Ovary (tissue), 10 donors: ENCODE measurements around the gene RD3L. TPM values are rescaled to one million over a fixed set of nuclear protein-coding genes. Genes with fewer than 3 reads are reported as not detected.
"Not testable (repeated sequence)": the region's sequence is repeated elsewhere in the genome, so short reads cannot be mapped to it uniquely, and the experiment has no call there.

Experiments
- DNase-seq, 5 donors: peaks; one replicate each; pipeline ENCODE4 v3.0.0-alpha.2; 2019 to 2020
- H3K27ac ChIP-seq, 2 donors: fragments of 200-600 bp; one replicate each; pipeline versions ENCODE4 v1.5.1 to v1.8.0; 2019 to 2022
- H3K27me3 ChIP-seq: fragments of 200-600 bp; one replicate; pipeline ENCODE4 v1.8.0; 2022
- H3K36me3 ChIP-seq: fragments of 200-600 bp; sonication (generic); one replicate; pipeline ENCODE4 v1.5.1; 2019
- H3K4me1 ChIP-seq: one replicate; pipeline ENCODE4 v1.8.1; 2013; ENCODE audit warnings: mild to moderate bottlenecking, moderate library complexity; ENCODE audit not compliant: insufficient read depth
- H3K4me3 ChIP-seq: fragments of 200-600 bp; sonication (generic); one replicate; pipeline ENCODE4 v1.5.1; 2017
- H3K9me3 ChIP-seq, 2 donors: fragments of 200-600 bp in 1 of 2; sonication (generic) in 1 of 2; one replicate each; pipeline versions ENCODE4 v1.5.1 to v1.8.1; 2013 to 2019; ENCODE audit warnings: mild to moderate bottlenecking in 1 of 2, moderate library complexity in 1 of 2
- EP300 ChIP-seq: sonication (generic); formaldehyde crosslinking; IDR thresholded peaks from one replicate; pipeline ENCODE4 v1.6.1; 2017; ENCODE audit warnings: antibody characterized with exemption
- POLR2A ChIP-seq: fragments of 450-650 bp; IDR thresholded peaks from one replicate; pipeline ENCODE4 v1.6.1; 2017; ENCODE audit warnings: antibody characterized with exemption, mild to moderate bottlenecking, moderate library complexity
- WGBS, 3 donors: extraction: QIAGEN DNeasy Blood & Tissue Kit in 1 of 3; methylation state at CpG; one replicate each; pipeline versions ENCODE4 v1.1.5 to v1.1.7; 2013 to 2017; 5-methylcytosine and 5-hydroxymethylcytosine counted together
- intact Hi-C, 4 donors: fragments of 100-400 bp; cut with DNase I; formaldehyde crosslinking; loops; one replicate each; pipeline versions ENCODE4 v1.11.0 to v1.15.1; 2022 to 2023
- long read RNA-seq, 3 donors: library from polyadenylated mRNA in 2 of 3; unstranded in 2 of 3; transcript quantifications; one replicate each; pipeline ENCODE4 v2.0.0 and lab custom pipeline, GENCODE V29; 2021 to 2026
- polyA plus RNA-seq, 2 donors: library from polyadenylated mRNA; stranded (reverse); fragments of 200-250 nt in 1 of 2; fragments of 350-450 nt in 1 of 2; fragmentation: Illumina TruSeq in 1 of 2; extraction: RNeasy Lipid Tissue Mini Kit (QIAGEN cat#74804) in 1 of 2; gene quantifications; one replicate each; pipeline ENCODE4 v1.2.3, GENCODE V29; 2013 to 2014
- total RNA-seq, 7 donors: library from RNA; depleted of rRNA in 2 of 7; stranded (reverse); fragments of >200 nt in 2 of 7; fragmentation: NEBNext Ultra II Directional in 3 of 7; extraction: Animal tissue kit (Norgen Biotek cat#: 25700) in 3 of 7; gene quantifications; one replicate each; pipeline versions ENCODE4 v1.1.0 to v1.2.4, GENCODE V29; 2016 to 2023
- TF ChIP-seq, protein P1 (sequence below), 3 donors: fragments of 450-650 bp in 2 of 3; fragments of 200-600 bp in 1 of 3; IDR thresholded peaks; one replicate each; pipeline versions ENCODE4 v1.5.1 to v1.8.0; 2016 to 2022; ENCODE audit warnings: antibody characterized with exemption in 3 of 3, mild to moderate bottlenecking in 1 of 3
- donor health status: DM: no; HTN: no; CAD: no; lungs with moderate emphysema.
- donor health status: DM: no; HTN: no; CAD: no.
- donor health status: Bipolar disorder and iron deficiency.
- donor health status: DM: yes; HTN: yes; CAD: no.
- donor health status: DM: no; HTN: no; CAD: no.
- donor health status: DM: yes; HTN: yes; CAD: no.

The RD3L gene
- total RNA-seq (not detected), polyA plus RNA-seq (not detected)
- long read RNA-seq, donor 1 = 0 reads
- long read RNA-seq, donor 2 = 0 reads
- long read RNA-seq, donor 3 = 0 reads

- Histone ChIP-seq H3K9me3 (no peaks in the 10 kb centered on the region), H3K4me1 (no peaks in the 10 kb centered on the region), H3K27ac (no peak within 1 kb of the TSS), H3K4me3 (no peak within 1 kb of the TSS), H3K27me3 (no peaks in the 10 kb centered on the region), H3K36me3 (no peaks in the 10 kb centered on the region)
- intact Hi-C loops = no loop called here
- DNase-seq = no peak
- 71 to 81% (median 72%) methylated on average over 14 of the region's 14 CpGs for WGBS, 3 donors
- TF ChIP-seq, protein P1, sequence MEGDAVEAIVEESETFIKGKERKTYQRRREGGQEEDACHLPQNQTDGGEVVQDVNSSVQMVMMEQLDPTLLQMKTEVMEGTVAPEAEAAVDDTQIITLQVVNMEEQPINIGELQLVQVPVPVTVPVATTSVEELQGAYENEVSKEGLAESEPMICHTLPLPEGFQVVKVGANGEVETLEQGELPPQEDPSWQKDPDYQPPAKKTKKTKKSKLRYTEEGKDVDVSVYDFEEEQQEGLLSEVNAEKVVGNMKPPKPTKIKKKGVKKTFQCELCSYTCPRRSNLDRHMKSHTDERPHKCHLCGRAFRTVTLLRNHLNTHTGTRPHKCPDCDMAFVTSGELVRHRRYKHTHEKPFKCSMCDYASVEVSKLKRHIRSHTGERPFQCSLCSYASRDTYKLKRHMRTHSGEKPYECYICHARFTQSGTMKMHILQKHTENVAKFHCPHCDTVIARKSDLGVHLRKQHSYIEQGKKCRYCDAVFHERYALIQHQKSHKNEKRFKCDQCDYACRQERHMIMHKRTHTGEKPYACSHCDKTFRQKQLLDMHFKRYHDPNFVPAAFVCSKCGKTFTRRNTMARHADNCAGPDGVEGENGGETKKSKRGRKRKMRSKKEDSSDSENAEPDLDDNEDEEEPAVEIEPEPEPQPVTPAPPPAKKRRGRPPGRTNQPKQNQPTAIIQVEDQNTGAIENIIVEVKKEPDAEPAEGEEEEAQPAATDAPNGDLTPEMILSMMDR (IDR thresholded peaks at IDR 0.05) = no peak
- TF ChIP-seq EP300 (no peak), POLR2A (no peak)
Measured at GRCh38 chr14:103941973-103942736, at the start of gene RD3L. Gene RD3L, minus strand, starts transcription at chr14:103942529. Its CDS starts 834 bp downstream, at chr14:103941695.

DNA sequence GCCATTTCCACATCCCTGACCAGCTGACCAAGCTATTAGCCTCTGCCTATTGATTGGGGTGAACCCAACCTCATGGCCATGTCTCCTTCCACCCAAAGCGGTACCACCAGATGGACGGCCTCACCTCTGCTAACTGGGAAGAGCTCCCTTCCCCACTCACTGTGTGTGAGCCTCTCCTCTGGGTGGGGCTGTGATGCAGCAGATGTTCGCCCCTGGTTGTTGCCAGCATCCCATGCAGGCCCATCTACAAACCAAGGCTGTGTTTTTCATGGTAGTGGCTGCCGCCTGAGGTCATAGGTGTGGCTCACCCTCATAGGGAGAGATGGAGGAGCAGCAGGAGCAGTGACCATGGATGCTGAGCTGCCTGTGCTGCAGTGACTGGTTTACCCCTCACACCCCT is 47.6 kb upstream of the RD3L start:
- Histone ChIP-seq H3K27me3 (no peaks in the 10 kb centered on the region), H3K27ac (no peak overlapping the region), H3K4me1 (no peaks in the 10 kb centered on the region), H3K9me3 (no peaks in the 10 kb centered on the region), H3K36me3 (no peaks in the 10 kb centered on the region), H3K4me3 (no peak overlapping the region)
- WGBS, 3 donors = 87 to 95% (median 92%) methylated on average over 4 of the region's 4 CpGs
- intact Hi-C loops = no loop called here
- no peak for TF ChIP-seq POLR2A
- TF ChIP-seq EP300 = no peak
- TF ChIP-seq, protein P1 (IDR thresholded peaks at IDR 0.05) = no peak
- DNase-seq = no peak

- WGBS, 3 donors = 91 to 95% (median 94%) methylated on average over 1 of the region's 1 CpG
- Histone ChIP-seq H3K27ac (no peak overlapping the region), H3K27me3 (no peaks in the 10 kb centered on the region), H3K36me3 (no peaks in the 10 kb centered on the region), H3K9me3 (no peaks in the 10 kb centered on the region), H3K4me3 (no peak overlapping the region), H3K4me1 (no peaks in the 10 kb centered on the region)
- DNase-seq = no peak
- intact Hi-C loops = no loop called here
- TF ChIP-seq POLR2A (no peak), EP300 (no peak)
- TF ChIP-seq, protein P1 (IDR thresholded peaks at IDR 0.05) = no peak
Measured at GRCh38 chr14:103989034-103989433, 46.7 kb upstream of the RD3L start.

DNA sequence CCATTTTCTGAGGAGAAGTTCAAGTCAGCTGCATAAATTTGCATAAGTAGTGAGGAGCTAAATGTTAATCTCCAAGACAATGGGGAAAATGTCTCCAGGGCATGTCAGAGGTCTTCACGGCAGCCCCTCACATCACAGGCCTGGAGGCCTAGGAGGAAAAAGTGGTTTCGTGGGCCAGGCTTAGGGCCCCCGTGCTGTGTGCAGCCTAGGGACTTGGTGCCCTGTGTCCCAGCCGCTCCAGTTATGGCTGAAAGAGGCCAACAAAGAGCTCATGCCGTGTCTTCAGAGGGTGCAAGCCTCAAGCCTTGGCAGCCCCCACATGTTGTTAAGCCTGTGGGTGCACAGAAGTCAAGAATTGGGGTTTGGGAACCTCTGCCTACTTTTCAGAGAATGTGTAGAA is 41.9 kb upstream of the RD3L start:
- Histone ChIP-seq H3K4me3 (no peak overlapping the region), H3K27me3 (no peaks in the 10 kb centered on the region), H3K36me3 (no peaks in the 10 kb centered on the region), H3K9me3 (no peaks in the 10 kb centered on the region), H3K27ac (no peak overlapping the region), H3K4me1 (no peaks in the 10 kb centered on the region)
- 82 to 97% (median 86%) methylated on average over 5 of the region's 5 CpGs for WGBS, 3 donors
- TF ChIP-seq POLR2A = no peak
- no peak for TF ChIP-seq EP300
- TF ChIP-seq, protein P1 (IDR thresholded peaks at IDR 0.05) = no peak
- intact Hi-C loops = no loop called here
- no peak for DNase-seq

DNA sequence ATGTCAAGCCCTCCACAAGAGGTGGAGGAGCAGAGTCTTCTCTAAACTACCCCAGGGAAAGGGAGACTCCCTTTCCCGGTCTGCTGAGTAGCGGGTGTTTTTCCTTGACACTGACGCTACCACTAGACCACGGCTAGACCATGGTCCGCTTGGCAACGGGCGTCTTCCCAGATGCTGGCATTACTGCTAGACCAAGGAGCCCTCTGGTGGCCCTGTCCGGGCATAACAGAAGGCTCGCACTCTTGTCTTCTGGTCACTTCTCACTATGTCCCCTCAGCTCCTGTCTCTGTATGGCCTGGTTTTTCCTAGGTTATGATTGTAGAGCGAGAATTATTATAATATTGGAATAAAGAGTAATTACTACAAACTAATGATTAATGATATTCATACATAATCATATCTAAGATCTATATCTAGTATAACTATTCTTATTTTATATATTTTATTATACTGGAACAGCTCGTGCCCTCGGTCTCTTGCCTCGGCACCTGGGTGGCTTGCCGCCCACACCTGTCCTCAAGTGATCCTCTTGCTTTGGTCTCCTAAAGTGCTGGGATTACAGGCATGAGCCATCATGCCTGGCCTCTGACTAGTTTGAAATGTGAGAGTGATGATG is 38.4 kb upstream of the RD3L start:
- H3K27me3 ChIP-seq, H3K27ac ChIP-seq, H3K4me1 ChIP-seq, H3K36me3 ChIP-seq, intact Hi-C loops, H3K9me3 ChIP-seq, H3K4me3 ChIP-seq: not testable (repeated sequence)
- WGBS, 3 donors = 44 to 54% (median 50%) methylated on average over 14 of the region's 14 CpGs
- DNase-seq = peak; percentile 9 to 68 (median 50)
